GM12864 (cell line): Measurements from ENCODE around the gene ACAT1.
"Not testable (repeated sequence)": the region's sequence is repeated elsewhere in the genome, so short reads cannot be mapped to it uniquely, and the experiment has no call there.

Source experiments
- DNase-seq: peaks from one replicate; pipeline ENCODE4 v3.0.0-alpha.2; 2011; ENCODE audit warnings: low read depth
- H3K4me3 ChIP-seq: 2 replicates; pipeline ENCODE4 v1.5.1; 2011; ENCODE audit warnings: mild to moderate bottlenecking, low read depth, low read length, control low read depth
- TF ChIP-seq, protein P1 (sequence below): IDR thresholded peaks from 2 replicates; pipeline ENCODE4 v1.5.1; 2011; ENCODE audit warnings: low read depth, mild to moderate bottlenecking, moderate library complexity, low read length, control low read depth, inconsistent platforms; ENCODE audit errors: missing control alignments

Gene ACAT1

DNA sequence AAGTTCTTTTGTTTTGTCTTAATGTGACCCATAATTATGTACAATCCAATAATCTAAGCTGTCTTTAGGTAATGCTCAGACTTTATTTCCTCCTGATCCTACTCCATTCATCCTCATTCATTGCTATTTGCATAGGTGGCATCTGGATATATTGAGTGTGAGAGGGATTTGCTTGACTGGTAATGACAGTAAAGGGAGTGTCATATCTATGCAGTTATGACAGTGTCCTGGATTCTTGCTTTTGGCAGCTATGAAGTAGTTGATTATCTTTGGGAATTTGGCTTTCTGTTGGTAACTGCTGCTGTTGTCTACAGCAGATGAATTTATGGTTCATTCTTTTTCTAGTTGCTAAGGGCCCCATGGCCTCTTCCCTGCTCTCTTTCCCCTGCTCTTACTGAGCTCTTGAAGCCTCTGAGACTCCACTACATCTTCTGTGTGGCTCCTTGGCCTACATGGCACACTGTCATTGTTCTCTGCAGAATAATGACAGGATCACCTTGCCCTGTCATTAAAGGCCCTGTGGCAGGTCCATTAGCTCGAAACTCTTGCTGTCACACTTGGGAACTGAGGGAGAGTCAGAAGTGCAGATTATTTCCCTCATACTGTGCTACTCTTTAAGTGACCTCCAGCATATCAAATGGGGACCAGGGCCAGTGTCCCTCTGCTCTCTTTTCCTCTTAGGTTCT, 20.1 kb upstream of the ACAT1 start:
- no peak for DNase-seq
- TF ChIP-seq, protein P1, sequence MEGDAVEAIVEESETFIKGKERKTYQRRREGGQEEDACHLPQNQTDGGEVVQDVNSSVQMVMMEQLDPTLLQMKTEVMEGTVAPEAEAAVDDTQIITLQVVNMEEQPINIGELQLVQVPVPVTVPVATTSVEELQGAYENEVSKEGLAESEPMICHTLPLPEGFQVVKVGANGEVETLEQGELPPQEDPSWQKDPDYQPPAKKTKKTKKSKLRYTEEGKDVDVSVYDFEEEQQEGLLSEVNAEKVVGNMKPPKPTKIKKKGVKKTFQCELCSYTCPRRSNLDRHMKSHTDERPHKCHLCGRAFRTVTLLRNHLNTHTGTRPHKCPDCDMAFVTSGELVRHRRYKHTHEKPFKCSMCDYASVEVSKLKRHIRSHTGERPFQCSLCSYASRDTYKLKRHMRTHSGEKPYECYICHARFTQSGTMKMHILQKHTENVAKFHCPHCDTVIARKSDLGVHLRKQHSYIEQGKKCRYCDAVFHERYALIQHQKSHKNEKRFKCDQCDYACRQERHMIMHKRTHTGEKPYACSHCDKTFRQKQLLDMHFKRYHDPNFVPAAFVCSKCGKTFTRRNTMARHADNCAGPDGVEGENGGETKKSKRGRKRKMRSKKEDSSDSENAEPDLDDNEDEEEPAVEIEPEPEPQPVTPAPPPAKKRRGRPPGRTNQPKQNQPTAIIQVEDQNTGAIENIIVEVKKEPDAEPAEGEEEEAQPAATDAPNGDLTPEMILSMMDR: no peak
- no peak overlapping the region for H3K4me3 ChIP-seq

DNA sequence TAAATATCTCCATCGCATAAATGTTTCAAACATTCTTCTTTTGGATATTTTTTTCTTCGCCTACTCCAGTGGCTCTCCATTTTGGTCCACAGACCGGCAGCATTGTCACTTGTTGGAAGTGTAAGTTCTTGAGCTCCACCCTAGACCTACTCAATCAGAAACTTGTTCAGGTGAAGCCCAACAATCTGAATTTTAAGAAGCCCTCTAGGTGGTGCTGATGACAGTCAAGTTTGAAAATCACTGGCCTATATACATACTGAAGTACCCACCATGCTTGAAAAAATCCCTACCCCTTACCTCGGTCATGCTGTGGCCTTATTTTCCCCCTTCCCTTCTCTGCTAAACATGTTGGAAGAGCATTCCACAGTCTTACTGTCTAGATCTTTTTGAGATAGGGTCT, 10.2 kb upstream of the ACAT1 start:
- no peak for DNase-seq
- TF ChIP-seq, protein P1: peak; percentile 20
- H3K4me3 ChIP-seq: no peak overlapping the region

DNA sequence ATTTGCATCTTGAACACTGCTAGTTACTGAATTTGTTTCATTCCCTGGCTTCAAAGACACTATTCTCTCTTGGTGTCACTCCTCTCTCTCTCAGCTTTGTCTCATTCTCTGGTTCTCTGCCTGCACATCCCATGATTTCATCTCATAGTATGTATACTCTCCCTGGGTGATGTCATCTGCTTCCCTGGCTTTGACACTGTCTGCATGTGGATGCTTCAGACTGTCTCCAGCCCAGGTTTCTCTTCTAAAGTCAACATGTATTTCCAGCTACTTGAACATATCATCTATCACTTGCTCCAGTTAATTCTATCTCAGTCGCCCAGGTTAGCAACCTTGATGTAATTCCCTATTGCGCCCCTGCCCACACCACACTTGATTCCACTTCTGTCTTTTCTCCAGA, 9.3 kb upstream of the ACAT1 start:
- no peak for DNase-seq
- no peak overlapping the region for H3K4me3 ChIP-seq
- TF ChIP-seq, protein P1: no peak

DNA sequence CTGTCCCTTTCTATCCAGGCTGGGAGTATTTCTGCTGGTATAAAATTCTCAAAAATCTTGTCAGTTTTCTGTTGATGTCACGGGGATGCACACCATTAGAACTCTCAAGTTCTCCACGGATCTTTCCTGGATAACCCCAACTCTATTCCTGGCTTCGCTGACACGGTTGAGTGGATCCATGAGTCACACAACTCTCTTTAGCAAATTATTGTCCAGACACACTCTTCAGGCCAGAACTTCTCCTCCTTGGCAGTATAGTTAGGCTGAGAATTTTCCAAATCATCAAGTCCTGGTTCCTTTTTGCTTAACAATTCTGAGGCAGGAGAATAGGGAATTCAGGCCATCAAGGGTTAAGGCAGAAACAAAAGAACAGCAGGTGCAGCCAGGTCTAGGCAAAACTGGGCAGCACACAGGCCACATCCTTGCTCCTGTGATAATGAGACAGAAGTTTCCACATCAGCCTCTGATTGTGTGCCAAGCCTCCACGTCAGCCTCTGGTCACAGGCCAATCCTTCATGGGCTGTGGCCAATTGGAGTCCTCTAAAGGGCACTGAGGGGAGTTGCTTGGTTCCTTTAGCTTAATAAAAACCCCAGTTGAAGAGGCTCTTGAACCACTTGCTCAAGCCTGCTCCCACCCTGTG, 5.7 kb upstream of the ACAT1 start:
- no peak overlapping the region for H3K4me3 ChIP-seq
- TF ChIP-seq, protein P1: no peak
- DNase-seq: no peak

DNA sequence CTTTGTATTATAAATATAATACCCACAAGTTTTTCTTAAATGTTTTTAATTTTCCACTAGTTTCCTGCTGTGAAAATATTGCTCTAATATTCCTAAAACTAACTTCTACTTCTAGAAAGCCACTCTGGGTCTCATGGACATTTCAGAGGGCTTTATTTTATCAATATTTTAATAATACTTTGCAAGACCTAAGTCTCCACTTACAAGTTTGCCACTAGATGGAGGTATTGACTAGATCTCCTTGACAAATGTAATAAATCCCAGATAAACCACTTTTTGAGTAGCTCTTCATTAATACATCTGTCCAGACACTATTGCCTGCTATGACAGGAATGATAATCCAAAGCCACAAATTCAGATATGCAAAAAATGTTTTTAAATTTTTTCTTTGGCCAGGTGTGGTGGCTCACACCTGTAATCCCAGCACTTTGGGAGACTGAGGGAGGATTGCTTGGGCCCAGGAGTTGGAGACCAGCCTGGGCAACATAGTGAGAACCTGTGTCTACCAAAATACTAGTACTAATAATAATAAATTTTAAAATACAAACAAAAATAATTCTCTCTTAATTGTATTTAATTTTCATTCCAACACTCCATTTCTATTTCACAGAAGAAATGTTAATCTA, 3.5 kb upstream of the ACAT1 start:
- TF ChIP-seq, protein P1: peak; percentile 43
- DNase-seq: no peak
- no peak overlapping the region for H3K4me3 ChIP-seq

DNA sequence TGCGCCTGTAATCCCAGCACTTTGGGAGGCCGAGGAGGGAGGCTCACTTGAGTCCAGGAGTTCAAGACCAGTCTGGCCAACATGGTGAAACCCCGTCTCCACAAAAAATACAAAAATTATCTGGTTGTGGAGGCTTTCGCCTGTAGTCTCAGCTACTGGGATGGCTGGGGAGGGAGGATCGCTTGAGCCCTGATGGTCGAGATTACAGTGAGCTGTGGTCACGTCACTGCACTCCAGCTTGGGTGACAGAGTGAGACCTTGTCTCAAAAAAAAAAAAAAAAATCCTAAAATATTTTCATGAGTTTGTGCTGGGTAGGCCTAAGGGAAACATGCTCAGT, 462 bp upstream of the ACAT1 start:
- H3K4me3 ChIP-seq: peak overlapping the region; percentile 82
- not testable (repeated sequence) for DNase-seq

DNA sequence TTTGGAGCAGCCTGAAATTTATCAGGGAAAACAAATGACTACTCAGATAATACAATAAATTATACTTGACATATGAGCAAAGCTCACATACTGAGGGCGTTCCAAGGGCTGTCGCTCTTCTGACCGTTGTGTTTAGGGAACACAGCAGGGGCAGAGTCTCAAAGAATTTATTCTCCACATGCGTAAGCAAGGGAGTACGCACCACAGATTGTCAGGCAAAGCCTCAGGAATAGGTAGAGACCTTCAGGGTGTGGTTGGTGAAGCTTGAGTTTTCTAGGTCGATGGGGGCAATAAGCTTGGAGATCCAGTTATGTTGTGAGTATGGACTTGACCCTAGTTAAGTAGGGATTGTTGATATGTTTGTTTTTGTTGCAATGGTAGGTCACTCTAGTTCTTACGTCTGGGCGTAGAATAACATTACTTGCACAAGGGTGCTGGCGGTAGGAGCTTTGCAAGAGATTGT, 830 bp downstream of the ACAT1 start:
- DNase-seq: no peak
- H3K4me3 ChIP-seq: peak overlapping the region; percentile 82
- TF ChIP-seq, protein P1: no peak
